Transverse colon (tissue), 4 donors: Measurements from ENCODE around the gene RNF25. TPM values are rescaled to one million over a fixed set of nuclear protein-coding genes. Genes with fewer than 3 reads are reported as not detected.

ENCODE experiments used
- DNase-seq: peaks from one replicate; pipeline ENCODE4 v3.0.0-alpha.2; 2019
- H3K27ac ChIP-seq, 4 donors: fragments of 200-600 bp; sonication (generic); 2 replicates each; pipeline ENCODE4 v1.5.1; 2016 to 2018; ENCODE audit warnings: inconsistent platforms in 4 of 4
- H3K27me3 ChIP-seq: fragments of 200-600 bp; sonication (generic); 2 replicates; pipeline ENCODE4 v1.5.1; 2017; ENCODE audit warnings: inconsistent platforms
- H3K36me3 ChIP-seq, 4 donors: fragments of 200-600 bp; sonication (generic); 2 replicates each; pipeline ENCODE4 v1.5.1; 2017 to 2019; ENCODE audit warnings: inconsistent platforms in 4 of 4
- H3K4me1 ChIP-seq, 4 donors: fragments of 200-600 bp; sonication (generic); 2 replicates each; pipeline ENCODE4 v1.5.1; 2017 to 2020; ENCODE audit warnings: inconsistent platforms in 4 of 4
- H3K4me3 ChIP-seq, 4 donors: fragments of 200-600 bp; sonication (generic); 1 replicate in 1 of 4; 2 replicates in 3 of 4; pipeline versions ENCODE4 v1.5.1 to v1.6.1; 2017 to 2019; ENCODE audit warnings: inconsistent platforms in 4 of 4
- H3K9me3 ChIP-seq, 2 donors: fragments of 200-600 bp; sonication (generic); 2 replicates each; pipeline ENCODE4 v1.5.1; 2017 to 2019; ENCODE audit warnings: inconsistent platforms in 2 of 2
- CTCF ChIP-seq, 5 experiments: fragments of 200-600 bp in 3 of 5; fragments of 450-650 bp in 2 of 5; sonication (generic) in 3 of 5; IDR thresholded peaks; 1 replicate in 2 of 5; 2 replicates in 3 of 5; pipeline ENCODE4 v1.5.1; 2016 to 2017; ENCODE audit warnings: antibody characterized with exemption in 5 of 5, inconsistent platforms in 3 of 5, mild to moderate bottlenecking in 2 of 5, moderate library complexity in 1 of 5
- EP300 ChIP-seq: sonication (generic); formaldehyde crosslinking; IDR thresholded peaks from one replicate; pipeline ENCODE4 v1.6.1; 2017; ENCODE audit warnings: antibody characterized with exemption, low read depth
- POLR2A ChIP-seq: fragments of 450-650 bp; IDR thresholded peaks from one replicate; pipeline ENCODE4 v1.6.1; 2016; ENCODE audit warnings: antibody characterized with exemption, mild to moderate bottlenecking, moderate library complexity
- POLR2AphosphoS5 ChIP-seq, 3 donors: sonication (generic); formaldehyde crosslinking; IDR thresholded peaks; one replicate each; pipeline ENCODE4 v1.6.1; 2016; ENCODE audit warnings: antibody characterized with exemption in 3 of 3
- WGBS, 2 donors: methylation state at CpG; one replicate each; pipeline ENCODE4 v1.1.5; 2018; ENCODE audit warnings: low coverage in 1 of 2; 5-methylcytosine and 5-hydroxymethylcytosine counted together
- in situ Hi-C, 4 donors: fragments of 200-750 bp; cut with MboI; loops; one replicate each; pipeline versions ENCODE4 v1.15.0 to v1.15.1; 2017; ENCODE audit warnings: low sequenced_read_pairs in 3 of 4, low pct_ligation_motif_present in 1 of 4, low pct_unique_long_range_greater_than_20kb in 1 of 4
- intact Hi-C: fragments of 100-400 bp; cut with DNase I; formaldehyde crosslinking; loops from one replicate; pipeline ENCODE4 v1.15.1; 2023; ENCODE audit warnings: low total_unique reads
- total RNA-seq, 4 donors: library from RNA; depleted of rRNA; stranded (reverse); fragments of >200 nt; gene quantifications; one replicate each; pipeline ENCODE4 v1.1.0, GENCODE V29; 2016

RNF25 gene
- total RNA-seq, 4 donors from 2014 or later: 1.6 to 52.7 (median 12.7) TPM

GRCh38 chr2:218627939-218628338 lies 43.9 kb downstream of the RNF25 start:
- DNase-seq: no peak
- Histone ChIP-seq H3K27ac (no peak overlapping the region), H3K9me3 (no peaks in the 10 kb centered on the region), H3K36me3 (no peaks in the 10 kb centered on the region), H3K27me3 (no peaks in the 10 kb centered on the region), H3K4me3 (no peak overlapping the region), H3K4me1 (no peaks in the 10 kb centered on the region)
- in situ Hi-C loops: no loop called here
- intact Hi-C loops: no loop called here
- TF ChIP-seq CTCF (IDR thresholded peaks at IDR 0.05) (no peak), POLR2AphosphoS5 (IDR thresholded peaks at IDR 0.05) (no peak)
- WGBS, 2 donors: 88 to 93% methylated on average over 2 to 4 of the region's 4 CpGs

GRCh38 chr2:218626369-218626768 lies 45.4 kb downstream of the RNF25 start:
- in situ Hi-C loops (no loop called here), intact Hi-C loops (no loop called here)
- no peak for TF ChIP-seq POLR2A
- Histone ChIP-seq H3K27ac (no peak overlapping the region), H3K4me1 (peaks cover 0 to 2% (median 0%) of the 10 kb centered on the region in 4 donors), H3K9me3 (no peaks in the 10 kb centered on the region), H3K4me3 (no peak overlapping the region), H3K36me3 (no peaks in the 10 kb centered on the region), H3K27me3 (no peaks in the 10 kb centered on the region)
- WGBS, 2 donors: 95% methylated on average over 4 of the region's 4 CpGs; no CpG with 5 or more reads in 1 of the 2 donors
- DNase-seq: no peak

- TF ChIP-seq POLR2A (no peak), EP300 (no peak), CTCF (IDR thresholded peaks at IDR 0.05) (no peak), POLR2AphosphoS5 (IDR thresholded peaks at IDR 0.05) (no peak)
- no peaks in the 10 kb centered on the region for H3K9me3 ChIP-seq
- no peaks in the 10 kb centered on the region for H3K27me3 ChIP-seq
- in situ Hi-C loops: no loop called here
- no peak overlapping the region for H3K27ac ChIP-seq
- no peaks in the 10 kb centered on the region for H3K36me3 ChIP-seq
- WGBS, 2 donors: 64 to 79% methylated on average over 3 of the region's 3 CpGs
- no peak for DNase-seq
- peaks cover 0 to 2% (median 0%) of the 10 kb centered on the region in 4 donors for H3K4me1 ChIP-seq
- intact Hi-C loops: no loop called here
- no peak overlapping the region for H3K4me3 ChIP-seq
Measured at GRCh38 chr2:218623366-218623705, 48.5 kb downstream of the RNF25 start.

GRCh38 chr2:218622606-218623365 lies 49.0 kb downstream of the RNF25 start:
- Histone ChIP-seq H3K36me3 (no peaks in the 10 kb centered on the region), H3K4me3 (no peak overlapping the region), H3K27ac (no peak overlapping the region), H3K9me3 (no peaks in the 10 kb centered on the region), H3K27me3 (no peaks in the 10 kb centered on the region), H3K4me1 (peaks cover 0 to 2% (median 0%) of the 10 kb centered on the region in 4 donors)
- in situ Hi-C loops (no loop called here), intact Hi-C loops (no loop called here)
- WGBS, 2 donors: 53 to 64% methylated on average over 3 to 7 of the region's 7 CpGs
- TF ChIP-seq EP300: no peak
- TF ChIP-seq POLR2A: no peak
- DNase-seq: no peak

GRCh38 chr2:218621007-218621406 lies 50.8 kb downstream of the RNF25 start:
- peaks cover 0 to 8% (median 2%) of the 10 kb centered on the region in 4 donors for H3K4me1 ChIP-seq
- H3K4me3 ChIP-seq: no peak overlapping the region
- TF ChIP-seq POLR2AphosphoS5 (IDR thresholded peaks at IDR 0.05) (no peak), POLR2A (no peak), CTCF (IDR thresholded peaks at IDR 0.05) (no peak), EP300 (no peak)
- H3K27ac ChIP-seq: no peak overlapping the region
- no peaks in the 10 kb centered on the region for H3K9me3 ChIP-seq
- WGBS, 2 donors: 78 to 81% methylated on average over 2 to 7 of the region's 7 CpGs
- H3K36me3 ChIP-seq: no peaks in the 10 kb centered on the region
- intact Hi-C loops (no loop called here), in situ Hi-C loops (no loop called here)
- no peaks in the 10 kb centered on the region for H3K27me3 ChIP-seq
- no peak for DNase-seq
